Spleen (tissue), 7 donors: ENCODE results near the gene CYB561D1.

Experiments
- CTCF ChIP-seq, 11 experiments: fragments of 200-600 bp in 7 of 11; fragments of 450-650 bp in 4 of 11; sonication (generic) in 4 of 11; IDR thresholded peaks in 8 of 11; conservative IDR thresholded peaks in 3 of 11; 1 replicate in 7 of 11; 2 replicates in 4 of 11; pipeline versions ENCODE4 v1.4.0 to v1.8.0; 2016 to 2021; ENCODE audit warnings: antibody characterized with exemption in 11 of 11, inconsistent platforms in 4 of 11, mild to moderate bottlenecking in 1 of 11
- POLR2A ChIP-seq, 3 donors: fragments of 450-650 bp; IDR thresholded peaks; one replicate each; pipeline ENCODE4 v1.5.1; 2017; ENCODE audit warnings: antibody characterized with exemption in 3 of 3, mild to moderate bottlenecking in 1 of 3
- POLR2AphosphoS5 ChIP-seq, 3 donors: sonication (generic); formaldehyde crosslinking; IDR thresholded peaks; one replicate each; pipeline ENCODE4 v1.5.1; 2017; ENCODE audit warnings: antibody characterized with exemption in 3 of 3
- donor health status: DM: no; HTN: no; CAD: no; lungs with moderate emphysema.
- donor health status: DM: no; HTN: no; CAD: no.
- donor health status: DM: no; HTN: no; CAD: no.

GRCh38 chr1:109521002-109521951 is 27.4 kb downstream of the CYB561D1 start:
- TF ChIP-seq POLR2A (IDR thresholded peaks at IDR 0.05) (no peak), CTCF (IDR thresholded peaks at IDR 0.05 in 8 of 11, conservative IDR thresholded peaks at IDR 0.05 in 3 of 11) (no peak), POLR2AphosphoS5 (IDR thresholded peaks at IDR 0.05) (no peak)
